ELR (cell line): Measurements from ENCODE around the gene VPS33B.

Experiments
- DNase-seq: peaks from one replicate; pipeline ENCODE4 v3.0.0-alpha.2; 2015; ENCODE audit warnings: low read depth

Gene VPS33B

DNA sequence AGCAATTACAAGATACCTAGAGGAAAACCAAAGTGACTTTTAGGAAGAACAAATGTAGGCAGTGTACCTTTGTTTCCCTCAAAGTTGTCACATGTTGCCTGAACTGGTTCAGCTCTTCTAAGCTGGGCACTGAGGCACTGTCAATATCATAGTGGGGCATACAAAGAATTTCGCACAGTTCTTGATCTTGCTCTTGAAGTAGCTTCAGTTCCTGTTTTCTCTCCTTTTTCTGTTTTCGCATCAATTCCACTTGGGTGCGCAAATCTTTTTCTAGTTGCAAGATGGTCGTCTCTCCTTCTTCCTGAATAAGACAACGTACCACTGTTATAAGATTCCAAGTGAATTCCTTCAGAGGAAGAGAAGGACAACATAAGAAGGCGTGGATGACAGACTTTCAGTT is 40.7 kb downstream of the VPS33B start:
- no peak for DNase-seq

DNA sequence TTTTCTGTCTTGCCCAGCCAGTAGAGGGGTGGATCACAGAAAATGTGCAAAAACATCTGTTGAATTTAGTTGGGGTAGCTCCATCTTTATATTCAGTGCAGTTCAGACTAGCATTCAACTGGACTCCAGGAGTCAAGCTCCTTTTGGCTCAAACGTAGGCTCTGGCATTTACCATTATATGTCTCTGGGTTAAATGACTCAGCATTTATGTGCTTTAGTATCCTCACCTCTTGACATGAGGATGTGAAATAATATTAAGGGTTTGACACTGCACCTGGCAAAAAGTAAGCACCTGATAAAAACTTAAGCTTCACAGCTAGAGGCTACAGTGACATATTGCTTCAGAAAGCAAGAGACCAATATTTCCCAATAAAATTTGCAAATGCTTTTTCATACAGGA is 42.8 kb downstream of the VPS33B start:
- DNase-seq: no peak

DNA sequence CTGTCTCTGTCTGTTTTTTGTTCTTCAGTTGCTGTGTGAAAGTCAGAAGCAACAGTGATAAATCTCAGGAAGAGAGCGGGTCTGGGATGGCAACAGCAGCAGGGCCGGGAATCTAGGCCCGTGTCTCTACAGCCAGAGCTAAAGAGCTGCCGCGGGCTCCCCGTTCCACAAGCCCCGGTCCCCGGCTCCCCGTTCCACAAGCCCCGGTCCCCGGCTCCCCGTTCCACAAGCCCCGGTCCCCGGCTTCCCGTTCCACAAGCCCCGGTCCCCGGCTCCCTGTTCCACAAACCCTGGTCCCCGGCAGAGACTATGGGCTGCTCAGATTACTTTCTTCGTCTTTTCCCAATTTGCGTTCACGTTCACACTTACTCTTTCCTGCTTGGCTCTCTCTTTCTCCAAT is 48.2 kb downstream of the VPS33B start:
- DNase-seq: no peak

DNA sequence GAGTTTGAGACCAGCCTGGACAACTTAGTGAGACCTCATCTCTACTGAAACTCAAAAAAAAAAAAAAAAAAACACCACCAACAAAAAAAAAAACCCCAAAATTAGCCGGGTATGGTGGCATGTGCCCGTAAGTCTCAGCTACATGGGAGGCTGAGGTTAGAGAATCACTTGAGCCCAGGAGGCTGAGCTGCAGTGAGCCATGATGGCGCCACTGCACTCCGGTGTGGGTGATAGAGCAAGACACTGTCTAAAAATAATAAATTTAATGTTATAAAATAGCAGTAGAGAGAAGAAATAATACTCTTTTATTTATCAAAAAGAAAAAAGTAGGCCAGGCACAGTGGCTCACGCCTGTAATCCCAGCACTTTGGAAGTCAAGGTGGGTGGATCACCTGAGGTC is 50.3 kb downstream of the VPS33B start:
- DNase-seq: no peak

GRCh38 chr15:90970274-90970673 is 52.1 kb downstream of the VPS33B start:
- no peak for DNase-seq

- no peak for DNase-seq
These were observed 54.0 kb downstream of the VPS33B start for GRCh38 chr15:90968434-90968833.

DNA sequence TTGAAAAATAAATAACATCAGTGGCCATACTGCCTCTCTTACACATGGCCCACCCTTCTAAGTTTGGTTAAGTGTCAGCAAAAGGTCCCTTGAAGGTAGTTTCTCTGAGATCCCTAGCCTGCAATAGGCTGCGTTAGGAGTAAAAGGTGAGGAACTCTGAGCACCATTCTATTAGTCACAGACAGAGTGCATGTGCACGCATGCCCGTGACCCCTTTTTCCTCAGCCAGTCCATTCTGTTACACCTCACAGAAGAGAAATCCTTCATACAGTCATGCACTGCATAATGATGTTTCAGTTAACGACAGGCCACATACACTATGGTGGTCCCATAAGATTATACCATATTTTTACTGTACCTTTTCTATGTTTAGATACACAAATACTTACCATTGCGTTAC is 55.2 kb downstream of the VPS33B start:
- no peak for DNase-seq

- DNase-seq: no peak
These were observed 56.1 kb downstream of the VPS33B start for GRCh38 chr15:90966262-90966661.

- no peak for DNase-seq
These were observed 60.4 kb downstream of the VPS33B start for GRCh38 chr15:90962021-90962420.

GRCh38 chr15:90960298-90961091 is 61.9 kb downstream of the VPS33B start:
- no peak for DNase-seq

DNA sequence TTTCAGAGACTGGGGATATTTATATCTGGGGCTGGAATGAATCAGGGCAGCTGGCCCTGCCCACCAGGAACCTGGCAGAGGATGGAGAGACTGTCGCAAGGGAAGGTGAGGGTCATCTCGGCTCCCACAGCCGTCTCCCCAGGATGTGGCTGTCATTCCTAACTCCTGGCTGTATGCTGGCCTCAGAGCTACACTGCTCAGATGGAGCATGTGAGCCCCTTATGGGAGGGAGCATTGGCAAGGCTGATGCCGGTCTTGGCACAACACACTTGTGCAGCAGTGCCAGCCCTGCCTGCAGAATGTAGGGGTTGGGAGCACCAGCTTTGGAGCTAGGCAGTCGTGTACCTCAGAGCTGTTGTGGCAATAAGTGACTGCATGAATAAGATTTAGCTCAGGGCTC is 62.5 kb downstream of the VPS33B start:
- DNase-seq: no peak

DNA sequence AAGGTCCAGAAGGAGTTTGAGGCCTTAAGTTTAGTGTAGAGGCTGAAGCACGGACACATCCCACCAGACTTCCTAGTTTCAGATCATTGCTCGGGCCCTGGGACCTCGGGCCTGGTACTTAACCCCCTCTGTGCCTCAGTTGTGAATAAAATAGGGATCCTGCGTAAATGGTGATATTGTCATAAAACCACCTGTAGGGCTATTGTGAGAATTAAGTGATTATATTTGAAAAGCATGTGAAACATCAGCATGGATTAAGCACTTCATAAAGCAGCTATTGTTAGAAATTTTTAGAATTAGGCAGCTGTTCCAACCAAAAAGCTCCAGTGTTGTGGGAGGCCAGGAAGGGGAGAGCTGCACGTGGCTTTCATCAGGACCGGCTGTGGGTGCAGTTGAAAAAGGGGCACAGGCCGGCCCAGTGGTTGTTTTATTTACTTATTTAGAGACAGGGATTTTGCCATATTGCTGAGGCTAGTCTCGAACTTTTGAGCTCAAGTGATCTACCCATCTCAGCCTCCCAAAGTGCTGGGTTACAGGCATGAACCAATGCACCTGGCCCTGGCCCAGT is 63.3 kb downstream of the VPS33B start:
- no peak for DNase-seq

- no peak for DNase-seq
These were observed 64.6 kb downstream of the VPS33B start for GRCh38 chr15:90957791-90958190.

GRCh38 chr15:90957031-90957790 is 65.2 kb downstream of the VPS33B start:
- DNase-seq: peak; percentile 56

- DNase-seq: peak; percentile 81
These were observed 65.9 kb downstream of the VPS33B start for GRCh38 chr15:90956274-90957030.

DNA sequence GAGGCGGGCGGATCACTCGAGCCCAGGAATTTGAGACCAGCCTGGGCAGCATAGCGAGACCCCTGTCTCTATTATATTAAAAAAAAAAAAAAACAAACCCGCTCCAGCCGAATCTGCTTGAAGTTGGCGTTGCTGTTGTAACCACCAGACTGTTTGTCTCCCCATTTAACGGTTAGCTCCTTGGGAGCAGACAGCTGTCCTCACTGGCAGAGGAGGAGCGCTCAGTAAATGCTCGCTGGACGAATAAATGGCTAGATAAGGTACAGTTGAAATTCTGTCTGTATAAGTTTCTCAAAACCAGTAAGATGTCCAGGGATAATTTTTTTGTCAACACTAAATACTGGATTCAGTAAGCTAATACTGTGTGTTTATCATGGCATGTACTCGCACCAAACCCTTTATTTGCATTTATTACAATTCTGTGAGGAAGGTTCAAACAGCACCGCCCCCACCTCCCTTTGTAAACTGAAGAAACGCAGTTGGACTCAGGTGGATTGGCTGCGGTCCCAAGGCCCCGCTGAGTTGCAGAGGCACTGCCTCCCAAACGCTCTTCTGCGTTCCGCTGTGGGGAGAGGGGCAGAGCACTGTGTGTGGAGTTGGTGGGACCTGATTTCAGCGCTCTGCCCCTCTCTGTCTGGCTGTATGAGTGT is 66.6 kb downstream of the VPS33B start:
- no peak for DNase-seq

DNA sequence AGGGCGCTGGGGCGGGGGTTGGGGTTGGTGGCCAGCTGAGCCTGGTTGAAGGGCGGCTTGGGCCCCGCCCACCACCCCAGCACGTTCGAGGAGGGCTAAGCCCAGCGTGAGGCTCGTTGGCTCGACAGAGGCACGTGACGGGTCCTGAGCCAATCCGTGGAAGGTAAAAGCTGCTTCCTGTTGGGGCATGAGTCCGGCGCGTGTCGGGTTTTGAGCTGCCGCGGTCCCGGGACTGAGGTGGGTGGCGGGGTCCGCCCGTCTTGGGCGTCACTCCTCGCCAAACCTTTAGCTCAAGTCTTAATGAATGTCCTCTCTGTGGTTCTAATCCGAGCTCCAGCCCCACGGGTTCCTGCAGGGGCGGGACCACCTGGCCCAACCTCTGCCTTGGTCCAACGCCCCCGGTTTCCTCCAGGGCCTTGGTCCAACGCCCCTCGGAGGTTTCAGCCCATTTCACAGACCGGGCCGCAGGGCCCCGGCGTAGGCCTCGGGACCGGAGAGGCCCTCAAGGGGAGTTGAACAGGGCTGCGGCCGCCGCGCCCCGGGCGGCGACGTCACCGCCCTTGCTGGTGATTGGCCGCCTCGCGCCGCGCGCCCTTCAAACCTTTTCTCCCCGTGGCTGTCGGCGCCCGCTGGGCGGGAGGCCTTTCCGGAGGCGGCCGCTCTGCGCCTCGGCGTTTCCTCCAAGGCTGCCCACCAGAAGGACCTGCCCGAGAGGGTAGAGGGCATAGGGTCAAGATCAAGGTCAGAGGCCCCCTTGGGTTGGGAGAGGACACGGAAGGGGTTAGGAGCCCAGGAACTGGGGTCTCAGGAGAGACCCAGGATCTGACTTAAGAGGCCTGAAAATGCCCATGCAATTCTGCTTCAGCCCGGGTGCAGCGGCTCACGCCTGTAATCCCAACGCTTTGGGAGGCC is 67.4 kb downstream of the VPS33B start, which contains the start of gene RCCD1:
Gene RCCD1, plus strand, starts transcription at position 173 of the 912 bp plus-strand sequence. CDS start 1,851 bp downstream, outside the sequence.
- DNase-seq: peak; percentile 92

GRCh38 chr15:90953947-90954711 is 68.3 kb downstream of the VPS33B start:
- no peak for DNase-seq

DNA sequence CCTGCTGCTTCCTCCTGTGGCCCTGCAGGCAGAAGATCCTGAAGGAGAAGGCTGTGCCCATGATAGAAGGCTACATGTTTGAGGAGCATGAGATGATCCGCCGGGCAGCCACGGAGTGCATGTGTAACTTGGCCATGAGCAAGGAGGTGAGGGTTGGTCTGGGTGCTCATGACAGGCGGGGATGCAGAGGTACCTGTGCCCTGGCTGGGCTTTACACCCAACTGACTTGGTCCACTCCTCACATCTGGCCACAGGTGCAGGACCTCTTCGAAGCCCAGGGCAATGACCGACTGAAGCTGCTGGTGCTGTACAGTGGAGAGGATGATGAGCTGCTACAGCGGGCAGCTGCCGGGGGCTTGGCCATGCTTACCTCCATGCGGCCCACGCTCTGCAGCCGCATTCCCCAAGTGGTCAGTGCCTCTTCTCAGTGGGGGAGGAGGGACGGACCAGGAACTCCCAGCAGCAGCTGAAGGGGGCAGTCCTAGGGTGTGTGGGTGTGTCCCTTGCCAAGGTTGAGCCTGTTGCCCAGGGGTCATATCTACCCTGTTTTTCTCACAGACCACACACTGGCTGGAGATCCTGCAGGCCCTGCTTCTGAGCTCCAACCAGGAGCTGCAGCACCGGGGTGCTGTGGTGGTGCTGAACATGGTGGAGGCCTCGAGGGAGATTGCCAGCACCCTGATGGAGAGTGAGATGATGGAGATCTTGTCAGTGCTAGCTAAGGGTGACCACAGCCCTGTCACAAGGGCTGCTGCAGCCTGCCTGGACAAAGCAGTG is 69.3 kb downstream of the VPS33B start:
- no peak for DNase-seq
